NCI-H1436 (cell line): ENCODE results near the gene PCDHB8.
"Not testable (repeated sequence)": the region's sequence is repeated elsewhere in the genome, so short reads cannot be mapped to it uniquely, and the experiment has no call there.

ENCODE experiments used
- DNase-seq: peaks from one replicate; lab custom pipeline; 2025; lab: John Stamatoyannopoulos, UW

The PCDHB8 gene

GRCh38 chr5:141177577-141178191, at the start of gene PCDHB8:
Gene PCDHB8 (plus strand): TSS chr5:141177790. CDS start chr5:141178035, 245 bp downstream.
- peak; percentile 60 for DNase-seq

GRCh38 chr5:141135030-141135717, 42.4 kb upstream of the PCDHB8 start, which contains the start of gene PCDHB5:
Gene PCDHB5 (plus strand): TSS chr5:141135206. CDS start chr5:141135435, 229 bp downstream.
- DNase-seq = peak; percentile 57

DNA sequence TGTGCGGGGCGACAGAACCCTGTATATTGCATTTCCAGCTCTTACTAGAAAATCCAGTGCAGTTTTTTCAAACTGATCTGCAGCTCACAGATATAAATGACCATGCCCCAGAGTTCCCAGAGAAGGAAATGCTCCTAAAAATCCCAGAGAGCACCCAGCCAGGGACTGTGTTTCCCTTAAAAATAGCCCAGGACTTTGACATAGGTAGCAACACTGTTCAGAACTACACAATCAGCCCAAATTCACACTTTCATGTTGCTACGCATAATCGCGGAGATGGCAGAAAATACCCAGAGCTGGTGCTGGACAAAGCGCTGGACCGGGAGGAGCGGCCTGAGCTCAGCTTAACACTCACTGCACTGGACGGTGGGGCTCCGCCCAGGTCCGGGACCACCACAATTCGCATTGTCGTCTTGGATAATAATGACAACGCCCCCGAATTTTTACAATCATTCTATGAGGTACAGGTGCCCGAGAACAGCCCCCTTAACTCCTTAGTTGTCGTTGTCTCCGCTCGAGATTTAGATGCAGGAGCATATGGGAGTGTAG, 41.8 kb upstream of the PCDHB8 start:
- DNase-seq = no peak

DNA sequence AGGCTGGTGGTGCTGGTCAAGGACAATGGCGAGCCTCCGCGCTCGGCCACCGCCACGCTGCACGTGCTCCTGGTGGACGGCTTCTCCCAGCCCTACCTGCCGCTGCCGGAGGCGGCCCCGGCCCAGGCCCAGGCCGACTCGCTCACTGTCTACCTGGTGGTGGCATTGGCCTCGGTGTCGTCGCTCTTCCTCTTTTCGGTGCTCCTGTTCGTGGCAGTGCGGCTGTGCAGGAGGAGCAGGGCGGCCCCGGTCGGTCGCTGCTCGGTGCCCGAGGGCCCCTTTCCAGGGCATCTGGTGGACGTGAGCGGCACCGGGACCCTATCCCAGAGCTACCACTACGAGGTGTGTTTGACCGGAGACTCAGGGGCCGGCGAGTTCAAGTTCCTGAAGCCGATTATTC, 40.2 kb upstream of the PCDHB8 start:
- DNase-seq = not testable (repeated sequence)

DNA sequence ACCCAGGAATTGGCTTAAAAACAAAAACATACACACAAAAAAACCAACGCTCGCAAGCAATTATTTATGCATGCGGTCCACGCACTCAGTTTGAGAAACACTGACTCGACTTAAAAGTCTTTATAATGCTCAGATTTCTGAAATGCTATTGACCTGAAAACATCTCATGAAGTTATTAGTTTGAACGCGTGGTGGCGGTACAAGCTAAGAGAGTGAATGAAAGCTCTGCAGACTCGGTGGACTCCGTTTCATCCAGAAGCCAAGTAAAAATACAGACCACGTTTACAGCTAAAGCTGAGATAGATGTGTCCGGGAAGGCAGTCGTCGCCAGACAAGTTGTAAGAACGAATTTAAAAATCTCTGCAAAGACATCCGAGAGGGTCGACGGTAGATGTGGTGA, 27.8 kb upstream of the PCDHB8 start, which contains the start of gene PCDHB6:
PCDHB6 (plus strand) TSS at position 246 of the 400 bp plus-strand sequence. CDS start 201 bp downstream, outside the sequence.
- DNase-seq = no peak

DNA sequence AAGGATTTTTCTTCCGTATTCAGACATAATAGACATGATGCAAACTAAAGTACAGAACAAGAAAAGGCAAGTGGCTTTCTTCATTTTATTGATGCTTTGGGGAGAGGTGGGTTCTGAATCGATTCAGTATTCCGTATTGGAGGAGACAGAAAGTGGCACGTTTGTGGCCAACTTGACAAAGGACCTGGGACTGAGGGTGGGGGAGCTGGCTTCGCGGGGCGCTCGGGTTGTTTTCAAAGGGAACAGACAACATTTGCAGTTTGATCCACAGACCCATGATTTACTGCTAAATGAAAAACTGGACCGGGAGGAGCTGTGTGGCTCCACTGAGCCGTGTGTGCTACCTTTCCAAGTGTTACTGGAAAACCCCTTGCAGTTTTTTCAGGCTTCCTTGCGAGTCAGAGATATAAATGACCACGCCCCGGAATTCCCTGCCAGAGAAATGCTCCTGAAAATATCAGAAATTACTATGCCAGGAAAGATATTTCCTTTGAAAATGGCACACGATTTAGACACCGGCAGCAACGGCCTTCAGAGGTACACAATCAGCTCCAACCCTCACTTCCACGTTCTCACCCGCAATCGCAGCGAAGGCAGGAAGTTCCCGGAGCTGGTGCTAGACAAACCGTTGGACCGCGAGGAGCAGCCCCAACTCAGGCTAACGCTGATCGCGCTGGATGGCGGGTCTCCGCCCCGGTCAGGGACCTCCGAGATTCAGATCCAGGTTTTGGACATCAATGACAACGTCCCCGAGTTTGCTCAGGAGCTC, 27.2 kb upstream of the PCDHB8 start:
- DNase-seq = no peak

GRCh38 chr5:141150993-141151325, 26.6 kb upstream of the PCDHB8 start:
- DNase-seq = no peak

DNA sequence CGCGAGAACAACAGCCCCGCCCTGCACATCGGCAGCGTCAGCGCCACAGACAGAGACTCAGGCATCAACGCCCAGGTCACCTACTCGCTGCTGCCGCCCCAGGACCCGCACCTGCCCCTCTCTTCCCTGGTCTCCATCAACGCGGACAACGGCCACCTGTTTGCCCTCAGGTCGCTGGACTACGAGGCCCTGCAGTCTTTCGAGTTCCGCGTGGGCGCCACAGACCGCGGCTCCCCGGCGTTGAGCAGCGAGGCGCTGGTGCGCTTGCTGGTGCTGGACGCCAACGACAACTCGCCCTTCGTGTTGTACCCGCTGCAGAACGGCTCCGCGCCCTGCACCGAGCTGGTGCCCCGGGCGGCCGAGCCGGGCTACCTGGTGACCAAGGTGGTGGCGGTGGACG, 26.0 kb upstream of the PCDHB8 start:
- DNase-seq = not testable (repeated sequence)

GRCh38 chr5:141152096-141152495, 25.5 kb upstream of the PCDHB8 start:
- not testable (repeated sequence) for DNase-seq

- no peak for DNase-seq
These were observed 21.8 kb upstream of the PCDHB8 start for GRCh38 chr5:141155540-141156374.

DNA sequence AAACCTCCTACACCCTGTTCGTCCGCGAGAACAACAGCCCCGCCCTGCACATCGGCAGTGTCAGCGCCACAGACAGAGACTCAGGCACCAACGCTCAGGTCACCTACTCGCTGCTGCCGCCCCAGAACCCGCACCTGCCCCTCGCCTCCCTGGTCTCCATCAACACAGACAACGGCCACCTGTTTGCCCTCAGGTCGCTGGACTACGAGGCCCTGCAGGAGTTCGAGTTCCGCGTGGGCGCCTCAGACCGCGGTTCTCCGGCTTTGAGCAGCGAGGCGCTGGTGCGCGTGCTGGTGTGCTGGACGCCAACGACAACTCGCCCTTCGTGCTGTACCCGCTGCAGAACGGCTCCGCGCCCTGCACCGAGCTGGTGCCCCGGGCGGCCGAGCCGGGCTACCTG, 20.2 kb upstream of the PCDHB8 start:
- DNase-seq = not testable (repeated sequence)

DNA sequence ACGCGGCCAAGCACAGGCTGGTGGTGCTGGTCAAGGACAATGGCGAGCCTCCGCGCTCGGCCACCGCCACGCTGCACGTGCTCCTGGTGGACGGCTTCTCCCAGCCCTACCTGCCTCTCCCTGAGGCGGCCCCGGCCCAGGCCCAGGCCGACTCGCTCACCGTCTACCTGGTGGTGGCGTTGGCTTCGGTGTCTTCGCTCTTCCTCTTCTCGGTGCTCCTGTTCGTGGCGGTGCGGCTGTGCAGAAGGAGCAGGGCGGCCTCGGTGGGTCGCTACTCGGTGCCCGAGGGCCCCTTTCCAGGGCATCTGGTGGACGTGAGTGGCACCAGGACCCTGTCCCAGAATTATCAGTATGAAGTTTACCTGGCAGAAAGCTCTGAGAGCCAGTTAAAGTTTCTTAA, 19.7 kb upstream of the PCDHB8 start:
- DNase-seq = not testable (repeated sequence)

DNA sequence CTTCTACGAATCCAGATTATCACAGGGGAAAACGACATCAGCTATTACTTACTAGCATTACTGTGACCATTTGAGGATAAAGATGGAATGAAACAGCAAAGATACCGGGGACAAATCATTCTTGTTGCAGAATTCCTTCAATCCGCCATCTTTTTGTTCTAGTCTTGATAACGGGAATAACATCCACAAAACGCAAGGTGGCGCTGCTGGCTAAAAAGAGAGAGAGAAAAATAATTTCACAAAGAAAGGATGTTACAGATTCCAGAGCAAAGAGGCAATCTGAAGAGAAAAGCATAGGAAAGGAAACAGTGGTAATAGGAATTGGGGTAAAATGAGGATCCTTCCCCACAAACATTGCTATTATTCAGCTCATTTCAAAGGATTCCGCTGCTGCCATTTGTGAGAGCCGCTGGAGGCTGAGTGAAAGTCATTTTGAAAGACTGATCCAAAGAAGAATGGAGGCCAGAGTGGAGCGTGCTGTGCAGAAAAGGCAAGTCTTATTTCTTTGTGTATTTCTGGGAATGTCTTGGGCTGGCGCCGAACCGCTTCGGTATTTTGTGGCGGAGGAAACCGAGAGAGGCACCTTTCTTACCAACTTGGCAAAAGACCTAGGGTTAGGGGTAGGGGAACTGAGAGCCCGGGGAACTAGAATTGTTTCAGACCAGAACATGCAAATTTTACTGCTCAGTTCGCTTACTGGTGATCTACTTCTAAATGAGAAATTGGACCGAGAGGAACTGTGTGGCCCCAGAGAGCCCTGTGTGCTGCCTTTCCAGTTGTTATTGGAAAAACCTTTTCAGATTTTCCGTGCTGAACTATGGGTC, 5.0 kb upstream of the PCDHB8 start, which contains the start of gene PCDHB7:
PCDHB7 (plus strand) TSS at position 264 of the 824 bp plus-strand sequence; CDS start at position 456, 192 bp downstream.
- DNase-seq = no peak

DNA sequence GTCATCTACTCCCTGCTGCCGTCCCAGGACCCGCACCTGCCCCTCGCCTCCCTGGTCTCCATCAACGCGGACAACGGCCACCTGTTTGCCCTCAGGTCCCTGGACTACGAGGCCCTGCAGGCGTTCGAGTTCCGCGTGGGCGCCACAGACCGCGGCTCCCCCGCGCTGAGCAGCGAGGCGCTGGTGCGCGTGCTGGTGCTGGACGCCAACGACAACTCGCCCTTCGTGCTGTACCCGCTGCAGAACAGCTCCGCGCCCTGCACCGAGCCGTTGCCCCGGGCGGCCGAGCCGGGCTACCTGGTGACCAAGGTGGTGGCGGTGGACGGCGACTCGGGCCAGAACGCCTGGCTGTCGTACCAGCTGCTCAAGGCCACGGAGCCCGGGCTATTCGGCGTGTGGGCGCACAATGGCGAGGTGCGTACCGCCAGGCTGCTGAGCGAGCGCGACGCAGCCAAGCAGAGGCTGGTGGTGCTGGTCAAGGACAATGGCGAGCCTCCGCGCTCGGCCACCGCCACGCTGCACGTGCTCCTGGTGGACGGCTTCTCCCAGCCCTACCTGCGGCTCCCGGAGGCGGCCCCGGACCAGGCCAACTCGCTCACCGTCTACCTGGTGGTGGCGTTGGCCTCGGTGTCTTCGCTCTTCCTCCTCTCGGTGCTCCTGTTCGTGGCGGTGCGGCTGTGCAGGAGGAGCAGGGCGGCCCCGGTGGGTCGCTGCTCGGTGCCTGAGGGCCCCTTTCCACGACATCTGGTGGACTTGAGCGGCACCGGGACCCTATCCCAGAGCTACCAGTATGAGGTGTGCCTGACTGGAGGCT, 3.1 kb upstream of the PCDHB8 start:
- not testable (repeated sequence) for DNase-seq

- no peak for DNase-seq
These were observed 1.7 kb upstream of the PCDHB8 start for GRCh38 chr5:141175933-141176332.

DNA sequence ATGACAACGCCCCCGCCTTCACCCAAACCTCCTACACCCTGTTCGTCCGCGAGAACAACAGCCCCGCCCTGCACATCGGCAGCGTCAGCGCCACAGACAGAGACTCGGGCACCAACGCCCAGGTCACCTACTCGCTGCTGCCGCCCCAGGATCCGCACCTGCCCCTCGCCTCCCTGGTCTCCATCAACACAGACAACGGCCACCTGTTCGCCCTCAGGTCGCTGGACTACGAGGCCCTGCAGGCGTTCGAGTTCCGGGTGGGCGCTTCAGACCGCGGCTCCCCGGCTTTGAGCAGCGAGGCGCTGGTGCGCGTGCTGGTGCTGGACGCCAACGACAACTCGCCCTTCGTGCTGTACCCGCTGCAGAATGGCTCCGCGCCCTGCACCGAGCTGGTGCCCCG, 1.8 kb downstream of the PCDHB8 start:
- DNase-seq = not testable (repeated sequence)

GRCh38 chr5:141179876-141180275, 2.3 kb downstream of the PCDHB8 start:
- not testable (repeated sequence) for DNase-seq

GRCh38 chr5:141180313-141180712, 2.7 kb downstream of the PCDHB8 start:
- no peak for DNase-seq

DNA sequence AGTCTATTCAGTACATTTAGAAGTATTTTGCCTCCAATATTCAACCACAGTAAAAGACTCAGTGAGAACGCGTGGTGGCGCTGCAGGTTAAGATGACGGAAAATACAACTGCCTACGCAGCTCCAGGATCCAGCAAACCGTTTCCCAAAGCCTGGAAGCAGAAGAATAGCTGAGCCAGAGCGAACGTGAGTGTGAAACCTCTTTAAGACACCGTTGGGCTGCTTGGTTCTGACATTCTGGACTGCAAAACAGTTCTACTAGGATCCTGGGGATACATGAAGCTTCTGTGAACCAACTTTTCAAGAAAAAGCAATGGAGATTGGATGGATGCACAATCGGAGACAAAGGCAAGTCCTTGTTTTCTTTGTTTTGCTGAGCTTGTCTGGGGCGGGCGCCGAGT, 4.7 kb downstream of the PCDHB8 start, which contains the start of gene PCDHB16:
PCDHB16 (plus strand) TSS at position 140 of the 400 bp plus-strand sequence; CDS start at position 313, 173 bp downstream.
- no peak for DNase-seq
